ENCODE results near the gene HLA-A.

The HLA-A gene

DNA sequence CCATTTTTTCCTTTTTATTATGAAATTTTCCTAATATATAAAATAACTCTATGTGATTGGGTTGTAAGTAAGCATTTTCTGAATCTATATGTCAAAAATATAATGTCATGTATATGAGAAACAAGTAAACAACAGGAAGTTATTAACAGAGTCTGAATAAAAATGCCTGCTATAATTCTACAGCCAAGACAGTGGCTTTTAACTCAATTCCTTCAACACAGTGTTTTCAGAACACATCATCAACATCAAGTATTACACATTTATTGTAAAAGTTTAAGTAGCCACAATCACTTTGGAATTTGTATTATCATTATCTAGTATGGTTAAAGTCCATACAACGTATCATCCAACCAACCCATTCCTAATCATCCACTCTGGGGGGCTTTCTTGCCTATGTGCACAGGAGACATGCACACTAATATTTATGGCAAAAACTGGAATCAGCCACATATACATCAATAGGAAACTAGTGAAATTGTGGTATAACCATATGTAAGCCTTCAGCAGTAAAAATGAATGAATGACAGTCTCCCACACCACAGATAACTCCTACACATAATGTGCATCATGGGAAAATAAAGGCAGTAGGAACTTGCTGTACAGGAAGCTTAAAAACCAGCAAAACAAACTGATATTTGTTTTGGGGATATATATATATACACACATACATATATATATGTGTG, 6.9 kb upstream of the HLA-A start:
- DNase-seq (ENCODE audit: low spot score), result no peak

DNA sequence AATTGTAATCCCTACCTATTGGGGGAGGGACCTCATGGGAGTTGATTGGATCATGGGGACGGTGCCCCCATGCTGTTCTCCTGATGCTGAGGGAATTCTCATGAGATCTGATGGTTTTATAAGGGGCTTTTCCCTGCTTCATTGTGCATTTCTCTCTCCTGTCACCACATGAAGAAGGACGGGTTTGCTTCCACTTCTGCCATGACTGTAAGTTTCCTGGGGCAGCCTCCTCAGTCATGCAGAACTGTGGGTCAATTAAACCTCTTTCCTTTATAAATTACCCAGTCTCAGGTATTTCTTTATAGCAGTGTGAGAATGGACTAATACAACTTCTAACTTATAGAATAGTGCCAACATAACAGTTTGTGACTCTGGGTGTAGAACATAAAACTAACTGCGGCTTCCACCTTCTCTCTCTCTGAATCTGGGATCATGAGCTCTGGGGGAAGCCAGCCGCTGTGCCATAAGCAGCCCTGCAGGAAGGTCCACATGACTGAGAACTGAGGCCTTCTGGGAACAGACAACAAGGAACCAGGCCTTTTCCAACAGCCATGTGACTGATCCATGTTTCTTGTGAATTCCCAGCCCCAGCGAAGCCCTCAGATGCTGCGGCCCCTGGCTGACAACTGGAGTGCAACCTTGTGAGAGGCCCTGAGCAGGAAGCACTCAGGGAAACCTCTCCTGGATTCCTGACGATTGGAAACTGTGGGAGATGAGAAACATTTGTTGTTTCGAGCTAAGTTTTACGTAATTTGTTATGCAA, 3.4 kb upstream of the HLA-A start:
- no peak for DNase-seq (ENCODE audit: low spot score)

- no peak for DNase-seq (ENCODE audit: low spot score)
These were observed 1.3 kb upstream of the HLA-A start for GRCh38 chr6:29941016-29941415.

DNA sequence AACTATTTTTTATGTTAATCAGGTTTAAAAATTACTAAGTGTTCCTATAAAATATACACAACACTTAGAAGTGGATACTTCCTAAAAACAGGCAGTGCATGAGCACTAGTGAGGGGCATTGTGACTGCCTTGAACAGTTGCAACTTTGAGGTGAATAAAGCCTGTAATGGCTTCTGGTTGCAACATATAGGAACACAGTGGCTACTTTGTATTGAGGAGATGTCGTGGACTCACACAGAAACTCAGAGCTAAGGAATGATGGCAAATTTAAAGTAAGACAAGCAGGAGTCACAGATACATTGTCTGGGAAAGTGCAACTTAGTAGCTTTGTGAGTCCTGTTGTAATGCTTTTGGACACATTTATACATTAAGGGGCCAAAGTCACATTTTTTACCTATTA, 861 bp upstream of the HLA-A start:
- no peak for DNase-seq (ENCODE audit: low spot score)

GRCh38 chr6:29941916-29942274, 437 bp upstream of the HLA-A start:
- no peak for DNase-seq (ENCODE audit: low spot score)

- no peak for DNase-seq (ENCODE audit: low spot score)
These were observed 978 bp downstream of the HLA-A start for GRCh38 chr6:29943053-29943966.

DNA sequence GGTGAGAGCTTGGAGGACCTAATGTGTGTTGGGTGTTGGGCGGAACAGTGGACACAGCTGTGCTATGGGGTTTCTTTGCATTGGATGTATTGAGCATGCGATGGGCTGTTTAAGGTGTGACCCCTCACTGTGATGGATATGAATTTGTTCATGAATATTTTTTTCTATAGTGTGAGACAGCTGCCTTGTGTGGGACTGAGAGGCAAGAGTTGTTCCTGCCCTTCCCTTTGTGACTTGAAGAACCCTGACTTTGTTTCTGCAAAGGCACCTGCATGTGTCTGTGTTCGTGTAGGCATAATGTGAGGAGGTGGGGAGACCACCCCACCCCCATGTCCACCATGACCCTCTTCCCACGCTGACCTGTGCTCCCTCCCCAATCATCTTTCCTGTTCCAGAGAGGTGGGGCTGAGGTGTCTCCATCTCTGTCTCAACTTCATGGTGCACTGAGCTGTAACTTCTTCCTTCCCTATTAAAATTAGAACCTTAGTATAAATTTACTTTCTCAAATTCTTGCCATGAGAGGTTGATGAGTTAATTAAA, 3.0 kb downstream of the HLA-A start:
- no peak for DNase-seq (ENCODE audit: low spot score)

DNA sequence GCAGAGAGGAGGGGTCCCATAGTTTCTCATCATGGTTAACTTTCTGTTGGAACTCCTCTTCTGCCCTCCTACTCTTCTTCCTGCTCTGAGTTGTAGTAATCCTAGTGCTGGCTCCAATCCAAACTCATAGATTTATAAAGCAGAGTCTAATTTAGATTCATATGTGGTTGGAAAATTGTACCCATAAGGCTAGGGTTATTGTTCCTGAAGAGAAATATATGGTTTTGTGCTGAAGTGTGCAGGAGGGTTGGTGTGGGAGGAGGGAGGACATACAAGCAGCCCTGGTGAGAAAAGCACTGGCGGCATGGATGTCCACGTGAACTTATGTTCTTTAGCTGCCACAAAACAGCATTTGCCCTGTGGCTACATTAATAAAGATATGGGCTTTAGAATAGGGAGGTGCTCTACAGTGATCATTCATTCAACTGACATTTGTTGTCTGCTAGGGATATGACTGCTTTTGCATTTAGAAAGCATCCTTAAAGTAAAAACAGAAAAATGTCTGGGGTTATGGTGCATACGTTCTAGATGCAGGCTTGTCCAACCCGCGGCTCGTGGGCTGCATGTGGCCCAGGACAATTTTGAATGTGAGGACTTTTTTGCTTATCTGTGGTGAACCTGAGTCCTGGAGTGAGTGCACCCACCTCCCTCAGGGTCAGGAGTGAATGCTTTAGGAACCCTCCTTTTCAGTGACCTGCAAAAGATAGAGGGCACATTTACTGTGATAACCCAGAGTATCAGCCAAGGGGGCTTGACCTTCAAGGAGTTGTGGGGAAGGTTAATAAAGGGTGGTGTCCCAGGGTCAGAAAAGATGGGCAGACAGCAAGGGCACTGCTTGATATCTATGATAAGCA, 4.1 kb downstream of the HLA-A start:
- no peak for DNase-seq (ENCODE audit: low spot score)

- DNase-seq (ENCODE audit: low spot score), result no peak
These were observed 5.0 kb downstream of the HLA-A start for GRCh38 chr6:29947077-29947980.

- DNase-seq (ENCODE audit: low spot score), result no peak
These were observed 5.9 kb downstream of the HLA-A start for GRCh38 chr6:29948277-29948676.

- no peak for DNase-seq (ENCODE audit: low spot score)
These were observed 7.6 kb downstream of the HLA-A start for GRCh38 chr6:29949934-29950333.

GRCh38 chr6:29951882-29952281, 9.6 kb downstream of the HLA-A start:
- DNase-seq (ENCODE audit: low spot score), result no peak

DNA sequence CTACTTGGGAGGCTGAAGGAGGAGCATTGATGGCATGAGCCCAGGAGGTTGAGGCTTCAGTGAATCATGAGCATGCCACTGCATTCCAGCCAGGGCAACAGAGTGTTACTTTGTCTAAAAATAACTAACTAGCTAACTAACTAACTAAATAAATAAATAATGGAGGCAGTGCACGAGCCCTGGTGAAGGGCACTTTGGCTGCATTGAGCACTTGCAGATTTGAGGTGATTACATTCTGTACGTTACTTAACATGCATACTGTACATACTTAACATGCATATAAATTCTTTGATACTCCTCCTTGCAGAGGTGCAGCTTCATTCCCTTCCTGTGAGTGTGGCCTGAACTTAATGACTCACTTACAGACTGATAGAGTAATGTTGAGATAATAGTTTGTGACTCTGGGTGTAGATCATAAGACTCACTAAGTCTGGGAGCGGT, 10.7 kb downstream of the HLA-A start:
- DNase-seq (ENCODE audit: low spot score), result no peak

GRCh38 chr6:29953686-29954085, 11.4 kb downstream of the HLA-A start:
- DNase-seq (ENCODE audit: low spot score), result no peak

- DNase-seq (ENCODE audit: low spot score), result no peak
These were observed 11.9 kb downstream of the HLA-A start for GRCh38 chr6:29954272-29954671.

DNA sequence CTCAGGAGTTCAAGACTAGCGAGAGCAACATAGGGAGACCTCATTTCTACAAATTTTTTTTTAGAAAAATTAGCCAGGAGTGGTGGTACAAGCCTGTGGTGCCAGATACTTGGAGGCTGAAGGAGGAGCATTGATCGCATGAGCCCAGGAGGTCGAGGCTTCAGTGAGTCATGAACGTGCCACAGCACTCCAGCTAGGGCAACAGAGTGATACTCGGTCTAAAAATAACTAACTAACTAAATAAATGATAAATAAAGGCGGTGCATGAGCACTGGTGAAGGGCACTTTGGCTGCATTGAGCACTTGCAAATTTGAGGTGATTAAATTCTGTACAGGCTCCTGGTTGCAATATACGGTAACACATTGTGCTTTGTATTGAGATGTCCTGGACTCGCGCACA, 13.5 kb downstream of the HLA-A start:
- DNase-seq (ENCODE audit: low spot score), result no peak

DNA sequence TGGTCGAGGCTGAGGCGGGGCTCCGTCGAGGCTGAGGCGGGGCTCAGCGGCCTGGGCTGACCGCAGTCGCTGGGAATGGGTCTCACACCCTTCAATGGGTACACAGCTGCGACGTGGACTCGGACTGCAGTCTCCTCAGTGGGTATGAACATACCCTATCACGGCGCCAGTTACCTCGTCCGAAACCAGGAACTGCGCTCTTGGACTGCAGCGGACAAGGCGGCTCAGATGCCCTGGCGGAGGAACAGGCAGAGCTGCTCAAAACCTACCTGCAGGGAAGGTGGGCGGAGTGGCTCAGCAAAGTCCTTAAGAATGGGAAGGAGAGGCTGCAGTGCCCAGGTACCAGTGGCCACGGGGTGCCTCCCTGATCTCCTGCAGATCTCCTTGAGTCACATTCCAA, 14.2 kb downstream of the HLA-A start:
- DNase-seq (ENCODE audit: low spot score), result no peak

- DNase-seq (ENCODE audit: low spot score), result no peak
These were observed 15.7 kb downstream of the HLA-A start for GRCh38 chr6:29958046-29958445.

GRCh38 chr6:29958921-29959320, 16.6 kb downstream of the HLA-A start:
- no peak for DNase-seq (ENCODE audit: low spot score)

DNA sequence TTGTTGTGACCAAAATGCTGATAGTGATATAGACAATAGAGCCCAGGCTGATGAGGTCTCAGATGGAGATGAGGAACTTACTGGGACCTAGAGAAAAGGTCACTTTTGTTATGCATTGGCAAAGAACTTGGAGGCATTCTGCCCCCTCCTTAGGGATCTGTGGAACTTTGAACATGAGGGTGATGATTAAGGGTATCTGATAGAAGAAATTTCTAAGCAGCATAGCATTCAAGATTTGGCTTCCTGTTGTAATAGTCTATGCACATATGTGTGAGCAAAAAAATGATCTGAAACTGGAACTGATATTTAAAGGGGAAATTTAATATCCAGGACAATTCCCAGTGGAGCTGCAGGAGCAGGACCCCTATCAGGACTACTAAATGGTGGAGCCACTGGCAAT, 17.1 kb downstream of the HLA-A start:
- no peak for DNase-seq (ENCODE audit: low spot score)

Measured in AG08396 (cell line).